ENCODE data around the gene RPS6KA2. TPM values are rescaled to one million over a fixed set of nuclear protein-coding genes. Genes with fewer than 3 reads are reported as not detected.

Gene RPS6KA2
- total RNA-seq, 3 donors from 2014 or later: 2.8 to 6.2 (median 6.0) TPM

- ATAC-seq (peak; percentile 93 to 95), DNase-seq (peak; percentile 89)
- peak within 1 kb of the TSS; percentile 93 for H3K4me3 Mint-ChIP-seq
- H3K4me1 Mint-ChIP-seq (ENCODE audit: low read depth): peaks cover 11% of the 10 kb centered on the region
- H3K9me3 Mint-ChIP-seq: no peaks in the 10 kb centered on the region
- H3K27me3 Mint-ChIP-seq (ENCODE audit: low read depth): no peaks in the 10 kb centered on the region
- H3K36me3 Mint-ChIP-seq (ENCODE audit: insufficient read depth): no peaks in the 10 kb centered on the region
Observed at GRCh38 chr6:166382933-166383801, 243.9 kb downstream of the RPS6KA2 start, which contains the start of gene MPC1. MPC1 (minus strand) TSS chr6:166382940; CDS start chr6:166382876, 64 bp downstream.

GRCh38 chr6:166382500-166382932 is 244.5 kb downstream of the RPS6KA2 start:
- peaks cover 11% of the 10 kb centered on the region for H3K4me1 Mint-ChIP-seq (ENCODE audit: low read depth)
- no peaks in the 10 kb centered on the region for H3K9me3 Mint-ChIP-seq
- ATAC-seq (peak; percentile 2 to 16), DNase-seq (no peak)
- H3K36me3 Mint-ChIP-seq (ENCODE audit: insufficient read depth): no peaks in the 10 kb centered on the region
- no peaks in the 10 kb centered on the region for H3K27me3 Mint-ChIP-seq (ENCODE audit: low read depth)
- peak overlapping the region; percentile 93 for H3K4me3 Mint-ChIP-seq

GRCh38 chr6:166381733-166382499 is 245.1 kb downstream of the RPS6KA2 start:
- Mint-ChIP-seq H3K4me3 (peak overlapping the region; percentile 93), H3K27me3 (ENCODE audit: low read depth) (no peaks in the 10 kb centered on the region), H3K4me1 (ENCODE audit: low read depth) (peaks cover 11% of the 10 kb centered on the region), H3K9me3 (no peaks in the 10 kb centered on the region), H3K36me3 (ENCODE audit: insufficient read depth) (no peaks in the 10 kb centered on the region)
- DNase-seq (peak; percentile 51), ATAC-seq (peak; percentile 21 to 30)

- peak overlapping the region; percentile 93 for H3K4me3 Mint-ChIP-seq
- no peak for ATAC-seq
- no peak for DNase-seq
- peaks cover 11% of the 10 kb centered on the region for H3K4me1 Mint-ChIP-seq (ENCODE audit: low read depth)
- no peaks in the 10 kb centered on the region for H3K36me3 Mint-ChIP-seq (ENCODE audit: insufficient read depth)
- H3K9me3 Mint-ChIP-seq: no peaks in the 10 kb centered on the region
- no peaks in the 10 kb centered on the region for H3K27me3 Mint-ChIP-seq (ENCODE audit: low read depth)
Observed at GRCh38 chr6:166381381-166381732, 245.7 kb downstream of the RPS6KA2 start.

GRCh38 chr6:166379800-166380199 is 247.3 kb downstream of the RPS6KA2 start:
- H3K36me3 Mint-ChIP-seq (ENCODE audit: insufficient read depth): no peaks in the 10 kb centered on the region
- no peak for DNase-seq
- H3K27me3 Mint-ChIP-seq (ENCODE audit: low read depth): no peaks in the 10 kb centered on the region
- no peak overlapping the region for H3K4me3 Mint-ChIP-seq
- H3K4me1 Mint-ChIP-seq (ENCODE audit: low read depth): peaks cover 11% of the 10 kb centered on the region
- H3K9me3 Mint-ChIP-seq: no peaks in the 10 kb centered on the region
- no peak for ATAC-seq

- H3K4me3 Mint-ChIP-seq: no peak overlapping the region
- no peaks in the 10 kb centered on the region for H3K9me3 Mint-ChIP-seq
- no peak for DNase-seq
- H3K27me3 Mint-ChIP-seq (ENCODE audit: low read depth): no peaks in the 10 kb centered on the region
- peaks cover 9% of the 10 kb centered on the region for H3K4me1 Mint-ChIP-seq (ENCODE audit: low read depth)
- H3K36me3 Mint-ChIP-seq (ENCODE audit: insufficient read depth): peaks cover 3% of the 10 kb centered on the region
- ATAC-seq: no peak
Observed at GRCh38 chr6:166379103-166379586, 247.9 kb downstream of the RPS6KA2 start.

- Mint-ChIP-seq H3K9me3 (no peaks in the 10 kb centered on the region), H3K4me1 (ENCODE audit: low read depth) (peaks cover 5% of the 10 kb centered on the region), H3K36me3 (ENCODE audit: insufficient read depth) (peaks cover 3% of the 10 kb centered on the region), H3K27me3 (ENCODE audit: low read depth) (no peaks in the 10 kb centered on the region), H3K4me3 (no peak overlapping the region)
- no peak for ATAC-seq
- DNase-seq: no peak
Observed at GRCh38 chr6:166377721-166378120, 249.3 kb downstream of the RPS6KA2 start.

GRCh38 chr6:166375013-166375412 is 252.0 kb downstream of the RPS6KA2 start:
- H3K36me3 Mint-ChIP-seq (ENCODE audit: insufficient read depth): peaks cover 4% of the 10 kb centered on the region
- no peak for DNase-seq
- no peaks in the 10 kb centered on the region for H3K9me3 Mint-ChIP-seq
- no peak overlapping the region for H3K4me3 Mint-ChIP-seq
- ATAC-seq: no peak
- no peaks in the 10 kb centered on the region for H3K4me1 Mint-ChIP-seq (ENCODE audit: low read depth)
- H3K27me3 Mint-ChIP-seq (ENCODE audit: low read depth): no peaks in the 10 kb centered on the region

- H3K4me3 Mint-ChIP-seq: no peak overlapping the region
Observed at GRCh38 chr6:166370489-166370888, 256.6 kb downstream of the RPS6KA2 start.

GRCh38 chr6:166369782-166370181 is 257.3 kb downstream of the RPS6KA2 start:
- Mint-ChIP-seq H3K4me3 (no peak overlapping the region), H3K9me3 (no peaks in the 10 kb centered on the region), H3K4me1 (ENCODE audit: low read depth) (no peaks in the 10 kb centered on the region), H3K36me3 (ENCODE audit: insufficient read depth) (peaks cover 19% of the 10 kb centered on the region), H3K27me3 (ENCODE audit: low read depth) (no peaks in the 10 kb centered on the region)
- DNase-seq: no peak
- no peak for ATAC-seq

More at GRCh38 chr6:166370489-166370888, 256.6 kb downstream of the RPS6KA2 start:
- H3K27me3 Mint-ChIP-seq (ENCODE audit: low read depth): no peaks in the 10 kb centered on the region
- DNase-seq (no peak), ATAC-seq (no peak)
- H3K9me3 Mint-ChIP-seq: no peaks in the 10 kb centered on the region
- H3K36me3 Mint-ChIP-seq (ENCODE audit: insufficient read depth): peaks cover 17% of the 10 kb centered on the region
- H3K4me1 Mint-ChIP-seq (ENCODE audit: low read depth): no peaks in the 10 kb centered on the region

- Mint-ChIP-seq H3K36me3 (ENCODE audit: insufficient read depth) (peaks cover 31% of the 10 kb centered on the region), H3K4me3 (no peak overlapping the region)
Observed at GRCh38 chr6:166366921-166367320, 260.1 kb downstream of the RPS6KA2 start.

GRCh38 chr6:166365806-166366205 is 261.2 kb downstream of the RPS6KA2 start:
- H3K4me3 Mint-ChIP-seq: no peak overlapping the region
- H3K4me1 Mint-ChIP-seq (ENCODE audit: low read depth): no peaks in the 10 kb centered on the region
- no peak for DNase-seq
- no peaks in the 10 kb centered on the region for H3K9me3 Mint-ChIP-seq
- H3K36me3 Mint-ChIP-seq (ENCODE audit: insufficient read depth): peaks cover 31% of the 10 kb centered on the region
- no peaks in the 10 kb centered on the region for H3K27me3 Mint-ChIP-seq (ENCODE audit: low read depth)
- no peak for ATAC-seq

More at GRCh38 chr6:166366921-166367320, 260.1 kb downstream of the RPS6KA2 start:
- H3K9me3 Mint-ChIP-seq: no peaks in the 10 kb centered on the region
- ATAC-seq (no peak), DNase-seq (no peak)
- H3K27me3 Mint-ChIP-seq (ENCODE audit: low read depth): no peaks in the 10 kb centered on the region
- no peaks in the 10 kb centered on the region for H3K4me1 Mint-ChIP-seq (ENCODE audit: low read depth)

- peaks cover 31% of the 10 kb centered on the region for H3K36me3 Mint-ChIP-seq (ENCODE audit: insufficient read depth)
- no peaks in the 10 kb centered on the region for H3K9me3 Mint-ChIP-seq
- H3K4me3 Mint-ChIP-seq: no peak overlapping the region
- no peaks in the 10 kb centered on the region for H3K27me3 Mint-ChIP-seq (ENCODE audit: low read depth)
- no peak for ATAC-seq
- DNase-seq: no peak
- no peaks in the 10 kb centered on the region for H3K4me1 Mint-ChIP-seq (ENCODE audit: low read depth)
Observed at GRCh38 chr6:166365221-166365620, 261.8 kb downstream of the RPS6KA2 start.

- DNase-seq (no peak), ATAC-seq (no peak)
- Mint-ChIP-seq H3K9me3 (no peaks in the 10 kb centered on the region), H3K4me1 (ENCODE audit: low read depth) (no peaks in the 10 kb centered on the region), H3K4me3 (no peak overlapping the region), H3K27me3 (ENCODE audit: low read depth) (peaks cover 3% of the 10 kb centered on the region), H3K36me3 (ENCODE audit: insufficient read depth) (peaks cover 26% of the 10 kb centered on the region)
Observed at GRCh38 chr6:166364456-166364855, 262.6 kb downstream of the RPS6KA2 start.

Measured in activated T-cell treated with anti-CD3 and anti-CD28 coated beads, Interleukin-2, amount 50 U/mL, for 4 hours (primary cell).